ENCODE data around the gene GFPT1.
"Not testable (repeated sequence)": the region's sequence is repeated elsewhere in the genome, so short reads cannot be mapped to it uniquely, and the experiment has no call there.

Gene GFPT1

GRCh38 chr2:69386789-69387734 lies at the start of gene GFPT1:
GFPT1 (minus strand) TSS chr2:69387227; CDS start chr2:69387071, 156 bp downstream.
- DNase-seq (ENCODE audit: low spot score) = peak; percentile 93

GRCh38 chr2:69436596-69436937 lies 49.5 kb upstream of the GFPT1 start:
- peak; percentile 6 for DNase-seq (ENCODE audit: low spot score)

- DNase-seq (ENCODE audit: low spot score) = no peak
Observed at GRCh38 chr2:69434753-69435152, 47.7 kb upstream of the GFPT1 start.

GRCh38 chr2:69429491-69430183 lies 42.6 kb upstream of the GFPT1 start:
- DNase-seq (ENCODE audit: low spot score) = no peak

- no peak for DNase-seq (ENCODE audit: low spot score)
Observed at GRCh38 chr2:69428981-69429380, 42.0 kb upstream of the GFPT1 start.

- DNase-seq (ENCODE audit: low spot score) = no peak
Observed at GRCh38 chr2:69424419-69424818, 37.4 kb upstream of the GFPT1 start.

- DNase-seq (ENCODE audit: low spot score) = no peak
Observed at GRCh38 chr2:69422198-69422597, 35.2 kb upstream of the GFPT1 start.

- DNase-seq (ENCODE audit: low spot score) = not testable (repeated sequence)
Observed at GRCh38 chr2:69419111-69419510, 32.1 kb upstream of the GFPT1 start.

- no peak for DNase-seq (ENCODE audit: low spot score)
Observed at GRCh38 chr2:69416147-69416546, 29.1 kb upstream of the GFPT1 start.

- DNase-seq (ENCODE audit: low spot score) = no peak
Observed at GRCh38 chr2:69411120-69411519, 24.1 kb upstream of the GFPT1 start.

- DNase-seq (ENCODE audit: low spot score) = no peak
Observed at GRCh38 chr2:69405306-69405705, 18.3 kb upstream of the GFPT1 start.

GRCh38 chr2:69400121-69400520 lies 13.1 kb upstream of the GFPT1 start:
- DNase-seq (ENCODE audit: low spot score) = no peak

GRCh38 chr2:69397234-69397633 lies 10.2 kb upstream of the GFPT1 start:
- no peak for DNase-seq (ENCODE audit: low spot score)

- DNase-seq (ENCODE audit: low spot score) = no peak
Observed at GRCh38 chr2:69395866-69396265, 8.8 kb upstream of the GFPT1 start.

- no peak for DNase-seq (ENCODE audit: low spot score)
Observed at GRCh38 chr2:69393963-69394362, 6.9 kb upstream of the GFPT1 start.

- no peak for DNase-seq (ENCODE audit: low spot score)
Observed at GRCh38 chr2:69390471-69390870, 3.4 kb upstream of the GFPT1 start.

- DNase-seq (ENCODE audit: low spot score) = no peak
Observed at GRCh38 chr2:69390001-69390400, 3.0 kb upstream of the GFPT1 start.

- no peak for DNase-seq (ENCODE audit: low spot score)
Observed at GRCh38 chr2:69389271-69389670, 2.2 kb upstream of the GFPT1 start.

GRCh38 chr2:69387770-69388481 lies 899 bp upstream of the GFPT1 start:
- no peak for DNase-seq (ENCODE audit: low spot score)

- no peak for DNase-seq (ENCODE audit: low spot score)
Observed at GRCh38 chr2:69386360-69386759, 667 bp downstream of the GFPT1 start.

GRCh38 chr2:69385443-69386151 lies 1.4 kb downstream of the GFPT1 start:
- DNase-seq (ENCODE audit: low spot score) = no peak

GRCh38 chr2:69384618-69385081 lies 2.4 kb downstream of the GFPT1 start:
- DNase-seq (ENCODE audit: low spot score) = no peak

Measured in activated CD4-positive, alpha-beta T cell treated with anti-CD3 and anti-CD28 coated beads, Interleukin-2, Interleukin-4, amounts not matched to agents 100 ng/mL and 50 ng/mL, durations not matched to agents 16 hours and 8 hours (primary cell).